ENCODE results near the gene MYO6. TPM values are rescaled to one million over a fixed set of nuclear protein-coding genes. Genes with fewer than 3 reads are reported as not detected.

Gene MYO6
- total RNA-seq, 6 experiments from 2014 or later: 18.3 to 21.2 (median 19.4) TPM

- Mint-ChIP-seq H3K27me3 (ENCODE audit: insufficient read depth) (no peaks in the 10 kb centered on the region), H3K4me1 (ENCODE audit: low read depth) (peaks cover 17% of the 10 kb centered on the region), H3K9me3 (no peaks in the 10 kb centered on the region), H3K27ac (no peak overlapping the region), H3K36me3 (ENCODE audit: low read depth) (peaks cover 10% of the 10 kb centered on the region), H3K4me3 (no peak overlapping the region)
- TF ChIP-seq CTCF (IDR thresholded peaks at IDR 0.05): no peak
- peak; percentile 13 for DNase-seq
Measured at GRCh38 chr6:75830959-75831885, 82.2 kb downstream of the MYO6 start.

GRCh38 chr6:75834447-75834846 lies 85.4 kb downstream of the MYO6 start:
- no peak for DNase-seq
- Mint-ChIP-seq H3K4me3 (no peak overlapping the region), H3K9me3 (no peaks in the 10 kb centered on the region), H3K36me3 (ENCODE audit: low read depth) (peaks cover 10% of the 10 kb centered on the region), H3K27me3 (ENCODE audit: insufficient read depth) (no peaks in the 10 kb centered on the region), H3K27ac (no peak overlapping the region), H3K4me1 (ENCODE audit: low read depth) (peaks cover 17% of the 10 kb centered on the region)
- TF ChIP-seq CTCF (IDR thresholded peaks at IDR 0.05): no peak

- no peak for TF ChIP-seq CTCF (IDR thresholded peaks at IDR 0.05)
- DNase-seq: peak; percentile 6
- H3K36me3 Mint-ChIP-seq (ENCODE audit: low read depth): peaks cover 4% of the 10 kb centered on the region; the same call in 1 of the 2 replicates
- H3K27me3 Mint-ChIP-seq (ENCODE audit: insufficient read depth): no peaks in the 10 kb centered on the region
- H3K4me1 Mint-ChIP-seq (ENCODE audit: low read depth): peaks cover 7% of the 10 kb centered on the region
- no peaks in the 10 kb centered on the region for H3K9me3 Mint-ChIP-seq
- H3K4me3 Mint-ChIP-seq: no peak overlapping the region
- peak overlapping the region; percentile 31; the same call in 1 of the 2 replicates for H3K27ac Mint-ChIP-seq
Measured at GRCh38 chr6:75842191-75842590, 93.2 kb downstream of the MYO6 start.

- Mint-ChIP-seq H3K9me3 (no peaks in the 10 kb centered on the region), H3K4me3 (no peak overlapping the region), H3K4me1 (ENCODE audit: low read depth) (peaks cover 7% of the 10 kb centered on the region), H3K27me3 (ENCODE audit: insufficient read depth) (no peaks in the 10 kb centered on the region), H3K36me3 (ENCODE audit: low read depth) (peaks cover 4% of the 10 kb centered on the region; the same call in 1 of the 2 replicates), H3K27ac (no peak overlapping the region)
- TF ChIP-seq CTCF (IDR thresholded peaks at IDR 0.05): no peak
- no peak for DNase-seq
Measured at GRCh38 chr6:75842732-75843131, 93.7 kb downstream of the MYO6 start.

GRCh38 chr6:75843396-75843795 lies 94.4 kb downstream of the MYO6 start:
- Mint-ChIP-seq H3K27me3 (ENCODE audit: insufficient read depth) (no peaks in the 10 kb centered on the region), H3K27ac (no peak overlapping the region), H3K9me3 (no peaks in the 10 kb centered on the region), H3K4me1 (ENCODE audit: low read depth) (peaks cover 7% of the 10 kb centered on the region), H3K36me3 (ENCODE audit: low read depth) (peaks cover 4% of the 10 kb centered on the region; the same call in 1 of the 2 replicates), H3K4me3 (no peak overlapping the region)
- no peak for DNase-seq
- TF ChIP-seq CTCF (IDR thresholded peaks at IDR 0.05): no peak
